Measurements from ENCODE around the gene UNC80.
"Not testable (repeated sequence)": the region's sequence is repeated elsewhere in the genome, so short reads cannot be mapped to it uniquely, and the experiment has no call there.

UNC80 gene

DNA sequence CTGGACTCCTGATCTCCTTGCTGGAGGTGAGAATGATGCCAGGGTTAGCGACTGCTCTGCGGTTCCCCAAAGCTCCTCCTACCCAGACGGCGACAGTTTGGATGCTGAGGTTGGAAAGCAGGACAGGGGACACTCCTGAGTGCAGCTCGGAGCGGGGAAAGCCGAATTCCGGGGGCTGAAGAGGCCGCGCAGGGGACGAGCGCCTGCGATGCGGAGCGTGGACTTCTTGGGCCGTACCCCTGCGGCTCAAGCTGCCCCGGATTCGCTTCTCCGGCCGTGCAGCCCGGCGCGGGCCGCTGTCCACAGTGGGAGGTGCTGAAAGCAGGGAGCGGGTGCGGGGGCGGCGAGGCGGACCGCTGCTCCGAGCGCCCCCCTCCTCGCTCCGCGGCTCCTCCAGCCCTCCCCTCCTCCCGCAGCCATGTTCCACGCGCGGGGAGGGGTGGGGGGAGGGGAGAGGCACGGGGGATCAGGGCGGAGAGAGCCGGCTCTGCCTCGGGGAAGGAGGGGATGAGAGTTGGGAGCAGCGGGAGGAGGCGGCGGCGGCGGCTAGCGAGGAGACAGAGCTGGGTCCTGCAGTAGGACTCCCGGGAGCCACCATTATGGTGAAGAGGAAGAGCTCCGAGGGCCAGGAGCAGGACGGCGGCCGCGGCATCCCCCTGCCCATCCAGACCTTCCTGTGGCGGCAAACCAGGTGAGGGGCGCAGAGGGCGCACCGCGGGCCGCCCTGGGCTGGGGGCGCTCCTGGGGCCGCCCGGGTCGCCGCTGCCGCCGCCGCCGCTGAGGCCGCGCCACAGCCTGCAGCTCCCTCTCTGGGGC, at the start of gene UNC80:
TSS of gene UNC80 (plus strand) at position 359 of the 816 bp plus-strand sequence. CDS start at position 600, 241 bp downstream.
- no peak for DNase-seq

GRCh38 chr2:209726311-209726710, 45.3 kb upstream of the UNC80 start:
- DNase-seq, result no peak

DNA sequence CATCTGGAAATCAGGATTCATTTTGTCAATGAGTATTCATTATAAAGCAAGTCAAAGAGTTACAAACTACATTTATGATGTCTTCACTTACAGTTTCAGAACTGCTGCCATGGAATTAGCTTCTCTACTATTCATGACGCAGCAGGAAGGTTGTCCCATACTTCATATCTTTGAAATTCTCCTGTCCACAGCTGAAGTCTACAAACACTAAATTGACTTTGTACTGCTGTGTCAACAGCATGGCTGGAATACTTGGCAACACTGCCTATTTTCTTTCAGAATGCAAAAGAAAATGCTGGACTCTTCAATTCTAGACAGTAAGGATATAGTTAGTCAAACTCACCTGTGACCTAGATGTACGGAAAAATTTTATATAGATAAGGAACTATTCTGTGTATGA, 44.6 kb upstream of the UNC80 start:
- DNase-seq, result no peak

GRCh38 chr2:209734805-209735204, 36.8 kb upstream of the UNC80 start:
- DNase-seq, result no peak

- no peak for DNase-seq
Observed at GRCh38 chr2:209741953-209742352, 29.7 kb upstream of the UNC80 start.

DNA sequence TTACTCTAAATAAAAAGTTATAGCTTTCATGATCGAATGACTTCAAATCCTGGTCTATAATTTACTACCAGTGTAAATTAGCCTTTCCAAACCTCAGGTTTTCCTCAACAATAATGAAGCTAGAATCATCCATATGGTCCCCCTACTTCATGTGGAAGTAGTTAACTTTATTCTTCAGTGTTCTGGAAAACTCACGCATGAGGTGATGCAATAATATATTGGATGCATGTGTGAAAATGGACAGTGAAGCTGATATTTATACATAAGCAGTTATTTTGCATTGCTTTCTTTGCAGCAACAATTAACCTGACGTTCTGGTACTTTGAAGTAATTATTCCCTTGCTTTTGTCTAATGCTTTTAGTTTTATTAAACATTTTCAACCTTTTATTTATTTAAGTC, 18.6 kb upstream of the UNC80 start:
- no peak for DNase-seq

DNA sequence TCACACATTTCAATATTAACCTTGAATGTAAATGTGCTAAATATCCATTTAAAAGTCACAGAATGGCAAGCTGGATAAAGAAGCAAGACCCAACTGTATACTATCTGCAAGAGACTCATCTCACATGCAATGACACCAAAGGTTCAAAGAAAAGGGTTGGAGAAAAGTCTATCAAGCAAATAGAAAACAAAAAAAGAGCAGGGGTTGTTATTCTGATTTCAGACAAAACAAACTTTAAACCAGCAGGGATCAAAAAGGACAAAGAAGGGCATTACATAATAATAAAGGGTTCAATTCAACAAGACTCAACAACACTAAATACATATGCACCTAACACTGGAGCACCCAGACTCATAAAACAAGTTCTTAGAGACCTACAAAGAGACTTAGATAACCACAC, 14.5 kb upstream of the UNC80 start:
- DNase-seq, result no peak

GRCh38 chr2:209761566-209761965, 10.1 kb upstream of the UNC80 start:
- DNase-seq, result no peak

GRCh38 chr2:209762563-209762962, 9.1 kb upstream of the UNC80 start:
- no peak for DNase-seq

DNA sequence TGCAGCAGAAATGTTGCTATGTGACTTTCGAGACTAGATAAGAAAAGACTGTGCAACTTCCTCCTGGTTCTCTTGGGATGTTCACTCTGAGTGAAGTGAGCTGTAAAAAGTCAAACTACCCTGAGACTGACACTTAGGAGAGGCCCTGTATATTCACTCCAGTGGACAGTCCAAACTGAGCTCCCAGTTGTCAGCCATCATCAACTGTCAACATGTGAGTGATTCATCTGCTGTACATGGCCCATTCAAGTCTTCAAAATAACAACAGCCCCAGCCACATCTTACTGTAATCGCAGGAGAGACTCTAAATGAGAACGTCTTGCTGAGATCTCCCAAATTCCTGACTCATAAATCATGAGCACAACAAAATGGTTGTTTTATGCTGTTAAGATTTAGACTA, 8.5 kb upstream of the UNC80 start:
- DNase-seq, result no peak

- no peak for DNase-seq
Observed at GRCh38 chr2:209766613-209767012, 5.0 kb upstream of the UNC80 start.

GRCh38 chr2:209767316-209767715, 4.3 kb upstream of the UNC80 start:
- no peak for DNase-seq

GRCh38 chr2:209768557-209768956, 3.1 kb upstream of the UNC80 start:
- no peak for DNase-seq

DNA sequence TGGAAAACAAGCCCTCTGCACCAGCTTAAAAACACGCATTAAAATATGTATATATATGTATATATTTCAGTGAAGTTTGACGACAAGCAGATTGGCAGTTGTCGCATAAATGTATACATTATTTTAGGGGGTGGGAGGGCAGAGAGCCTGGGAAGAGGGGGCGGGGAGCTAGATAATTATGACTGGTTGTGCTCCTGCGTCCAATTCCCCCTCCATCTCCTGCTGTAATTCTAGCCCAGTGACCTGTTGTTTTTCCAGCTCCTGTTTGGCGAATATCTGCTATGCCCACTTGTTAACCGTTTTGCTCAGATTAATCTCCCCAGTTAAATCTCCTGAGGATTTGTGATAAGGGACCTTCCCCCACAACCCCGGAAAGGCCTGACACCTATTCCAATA, 656 bp downstream of the UNC80 start:
- DNase-seq, result no peak

- no peak for DNase-seq
Observed at GRCh38 chr2:209773377-209773776, 1.7 kb downstream of the UNC80 start.

GRCh38 chr2:209787416-209787815, 15.8 kb downstream of the UNC80 start:
- DNase-seq, result no peak

GRCh38 chr2:209788925-209789324, 17.3 kb downstream of the UNC80 start:
- no peak for DNase-seq

- DNase-seq, result no peak
Observed at GRCh38 chr2:209790066-209790728, 18.6 kb downstream of the UNC80 start.

- DNase-seq, result no peak
Observed at GRCh38 chr2:209791151-209791550, 19.5 kb downstream of the UNC80 start.

- not testable (repeated sequence) for DNase-seq
Observed at GRCh38 chr2:209795425-209795824, 23.8 kb downstream of the UNC80 start.

DNA sequence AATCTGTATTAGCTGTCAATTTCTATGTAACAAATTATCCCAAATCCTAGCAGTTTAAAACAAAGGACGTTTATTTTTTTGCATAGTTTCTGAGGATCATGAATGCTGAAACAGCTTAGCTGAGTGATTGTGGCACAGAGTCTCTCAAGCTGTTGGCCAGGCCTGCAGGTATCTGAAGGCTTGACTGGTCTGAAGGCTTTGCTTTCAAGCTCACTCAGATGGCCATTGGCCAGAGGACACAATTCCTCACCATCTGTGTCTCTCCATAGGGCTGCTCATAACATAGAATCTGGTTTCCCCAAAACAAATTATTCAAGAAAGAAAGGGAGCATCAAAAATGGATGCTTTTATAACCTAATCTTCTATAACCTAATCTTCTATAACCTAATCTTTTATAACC, 33.7 kb downstream of the UNC80 start:
- no peak for DNase-seq

GRCh38 chr2:209806318-209806717, 34.7 kb downstream of the UNC80 start:
- DNase-seq, result no peak

DNA sequence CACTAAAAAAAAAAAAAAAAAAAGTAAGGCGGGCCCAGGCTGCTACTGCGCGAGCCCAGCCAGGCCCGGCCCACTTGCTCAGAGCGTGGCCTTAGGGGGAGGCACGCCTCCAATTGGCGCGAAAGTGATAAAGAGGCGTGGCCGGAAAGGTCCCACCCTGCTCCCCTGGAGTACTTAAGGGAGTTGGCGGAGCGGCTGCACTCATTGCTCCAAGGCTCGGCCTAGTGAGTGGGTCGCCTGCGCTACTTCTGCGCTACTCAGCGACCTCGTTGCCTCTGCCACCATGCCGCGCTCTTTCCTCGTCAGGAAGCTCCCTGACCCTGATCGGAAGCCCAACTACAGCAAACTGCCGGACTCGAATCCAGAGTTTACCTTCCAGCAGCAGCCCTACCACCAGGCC, 36.9 kb downstream of the UNC80 start:
- DNase-seq, result no peak

GRCh38 chr2:209809256-209809655, 37.6 kb downstream of the UNC80 start:
- DNase-seq, result no peak

GRCh38 chr2:209817844-209818271, 46.2 kb downstream of the UNC80 start:
- no peak for DNase-seq

Data from CD4-positive, alpha-beta T cell treated with Interferon gamma for 1 hour (primary cell).